ENCODE results near the gene CD109.
A peak's percentile ranks its signal among the peaks of the same experiment; 100 is the strongest.

Gene CD109

GRCh38 chr6:73752943-73753342 is 56.9 kb downstream of the CD109 start:
- no peak overlapping the region for H3K4me3 ChIP-seq (ENCODE audit: low read depth, low read length)
- DNase-seq (ENCODE audit: low read depth), result no peak
- TF ChIP-seq CTCF (IDR thresholded peaks at IDR 0.05; ENCODE audit: insufficient read depth, low read depth, low read length, missing control alignments), result no peak

- TF ChIP-seq CTCF (IDR thresholded peaks at IDR 0.05; ENCODE audit: insufficient read depth, low read depth, low read length, missing control alignments), result no peak
- peak; percentile 10 for DNase-seq (ENCODE audit: low read depth)
- no peak overlapping the region for H3K4me3 ChIP-seq (ENCODE audit: low read depth, low read length)
Measured at GRCh38 chr6:73766040-73766439, 70.0 kb downstream of the CD109 start.

GRCh38 chr6:73768558-73768957 is 72.6 kb downstream of the CD109 start:
- no peak overlapping the region for H3K4me3 ChIP-seq (ENCODE audit: low read depth, low read length)
- no peak for TF ChIP-seq CTCF (IDR thresholded peaks at IDR 0.05; ENCODE audit: insufficient read depth, low read depth, low read length, missing control alignments)
- no peak for DNase-seq (ENCODE audit: low read depth)

- DNase-seq (ENCODE audit: low read depth), result no peak
- TF ChIP-seq CTCF (IDR thresholded peaks at IDR 0.05; ENCODE audit: insufficient read depth, low read depth, low read length, missing control alignments), result no peak
- H3K4me3 ChIP-seq (ENCODE audit: low read depth, low read length), result no peak overlapping the region
Measured at GRCh38 chr6:73769976-73770375, 74.0 kb downstream of the CD109 start.

- TF ChIP-seq CTCF (IDR thresholded peaks at IDR 0.05; ENCODE audit: insufficient read depth, low read depth, low read length, missing control alignments), result no peak
- peak; percentile 2 for DNase-seq (ENCODE audit: low read depth)
- H3K4me3 ChIP-seq (ENCODE audit: low read depth, low read length), result no peak overlapping the region
Measured at GRCh38 chr6:73774311-73774774, 78.3 kb downstream of the CD109 start.

GRCh38 chr6:73779943-73780342 is 83.9 kb downstream of the CD109 start:
- no peak overlapping the region for H3K4me3 ChIP-seq (ENCODE audit: low read depth, low read length)
- TF ChIP-seq CTCF (IDR thresholded peaks at IDR 0.05; ENCODE audit: insufficient read depth, low read depth, low read length, missing control alignments), result no peak
- DNase-seq (ENCODE audit: low read depth), result no peak

- no peak for DNase-seq (ENCODE audit: low read depth)
- TF ChIP-seq CTCF (IDR thresholded peaks at IDR 0.05; ENCODE audit: insufficient read depth, low read depth, low read length, missing control alignments), result no peak
- H3K4me3 ChIP-seq (ENCODE audit: low read depth, low read length), result no peak overlapping the region
Measured at GRCh38 chr6:73782911-73783310, 86.9 kb downstream of the CD109 start.

Data from GM12865 (cell line).